NOMO-1 treated with dmso at 0.1 percent for 144 hours (cell line): ENCODE measurements around the gene MED20.

Experiments used
- DNase-seq: peaks from one replicate; lab custom pipeline; 2025; ENCODE audit not compliant: unreplicated experiment; lab: John Stamatoyannopoulos, UW

MED20 gene

GRCh38 chr6:41858703-41859102, 62.2 kb downstream of the MED20 start:
- no peak for DNase-seq
